ENCODE measurements around the gene CCDC137.
A peak's percentile ranks its signal among the peaks of the same experiment; 100 is the strongest.

CCDC137 gene

GRCh38 chr17:81717049-81717765, 50.7 kb downstream of the CCDC137 start:
- no peak for DNase-seq

GRCh38 chr17:81717766-81718089, 51.2 kb downstream of the CCDC137 start:
- no peak for DNase-seq

DNA sequence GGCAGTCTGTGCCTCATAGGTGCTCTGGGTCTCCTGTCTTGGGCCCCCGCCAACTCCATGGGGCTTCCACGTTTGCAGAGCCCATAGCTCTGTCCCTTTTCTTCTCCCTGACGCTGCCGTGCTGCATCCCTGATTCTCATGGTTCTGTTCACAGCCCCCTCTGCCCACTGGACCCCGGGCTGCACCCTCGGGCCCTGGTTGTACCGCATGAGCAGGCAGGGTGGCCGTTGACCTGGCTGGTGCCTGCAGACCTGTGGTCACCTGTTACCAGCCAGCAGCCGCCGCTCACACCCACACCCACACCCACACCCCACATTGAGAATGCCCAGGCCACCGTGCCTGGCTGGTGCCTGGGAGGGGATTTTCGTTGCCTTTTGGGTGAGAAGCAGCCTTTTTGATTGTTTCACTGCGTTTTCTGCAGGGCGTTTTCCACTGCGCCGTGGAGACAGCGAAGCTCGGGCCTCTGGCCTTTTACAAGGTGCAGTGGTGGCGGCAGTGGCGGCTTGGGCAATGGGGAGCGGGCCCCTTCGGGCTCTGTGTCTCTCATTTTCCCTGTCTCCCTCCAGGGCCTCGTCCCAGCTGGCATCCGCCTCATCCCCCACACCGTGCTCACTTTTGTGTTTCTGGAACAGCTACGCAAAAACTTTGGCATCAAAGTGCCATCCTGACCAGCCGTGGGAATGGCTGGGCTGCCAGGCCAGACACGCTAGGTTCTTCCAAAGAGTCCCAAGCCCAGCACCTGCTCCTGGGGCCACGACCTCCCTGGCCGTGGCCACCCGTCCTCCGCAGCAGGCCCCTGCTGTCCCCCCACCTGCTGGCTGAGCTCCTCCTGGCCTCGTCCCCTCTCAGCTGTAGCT, 53.1 kb downstream of the CCDC137 start:
- no peak for DNase-seq

- no peak for DNase-seq
Measured at GRCh38 chr17:81720267-81721071, 53.9 kb downstream of the CCDC137 start.

GRCh38 chr17:81722184-81723120, 55.9 kb downstream of the CCDC137 start:
- DNase-seq, result peak; percentile 64
